SK-N-SH (cell line): Measurements from ENCODE around the gene AFF3. TPM values are rescaled to one million over a fixed set of nuclear protein-coding genes. Genes with fewer than 3 reads are reported as not detected.

Experiments used
- CTCF ChIA-PET: fragments of 300-600, 350-600 bp; formaldehyde crosslinking; extraction: SDS; loops from one replicate; lab custom pipeline; 2021; lab: Yijun Ruan, JAX
- POLR2A ChIA-PET: fragments of 350-600 bp; sonication (Branson Sonifier 250); formaldehyde crosslinking; extraction: SDS; loops from one replicate; lab custom pipeline; 2020; ENCODE audit warnings: antibody characterized with exemption, inconsistent platforms; lab: Yijun Ruan, JAX
- DNase-seq: peaks from one replicate; pipeline ENCODE4 v3.0.0; 2012
- H2AFZ ChIP-seq: fragments of 200-600 bp; sonication (generic); 2 replicates; pipeline ENCODE4 v1.8.1; 2016; ENCODE audit warnings: antibody characterized with exemption, mild to moderate bottlenecking, low read depth
- H3F3A ChIP-seq: fragments of 200-600 bp; sonication (generic); replicated peaks from 2 replicates; pipeline ENCODE3; 2016; ENCODE audit warnings: antibody characterized with exemption, mild to moderate bottlenecking; ENCODE audit not compliant: insufficient read depth
- H3K27ac ChIP-seq, 2 experiments: fragments of 200-500 bp in 1 of 2; fragments of 200-600 bp in 1 of 2; sonication (Bioruptor generic) in 1 of 2; sonication (generic), shearing (Covaris generic) in 1 of 2; 2 replicates each; pipeline versions ENCODE4 v1.5.1 to v1.6.1; 2014 to 2016; ENCODE audit warnings: low read depth in 2 of 2, inconsistent platforms in 1 of 2, low read length in 1 of 2, mild to moderate bottlenecking in 1 of 2, mixed read lengths in 1 of 2
- H3K27me3 ChIP-seq: fragments of 200-600 bp; sonication (generic), shearing (Covaris generic); 2 replicates; pipeline ENCODE4 v1.6.1; 2016; ENCODE audit warnings: mixed run types; ENCODE audit not compliant: insufficient read depth
- H3K36me3 ChIP-seq, 2 experiments: fragments of 200-500 bp in 1 of 2; fragments of 200-600 bp in 1 of 2; sonication (Bioruptor generic) in 1 of 2; sonication (generic) in 1 of 2; replicated peaks in 1 of 2; 2 replicates each; pipeline versions ENCODE3 to v1.5.1; 2014 to 2016; ENCODE audit warnings: low read length in 1 of 2, mild to moderate bottlenecking in 1 of 2; ENCODE audit not compliant: insufficient read depth in 2 of 2, control insufficient read depth in 1 of 2
- H3K4me1 ChIP-seq, 2 experiments: fragments of 200-500 bp in 1 of 2; fragments of 200-600 bp in 1 of 2; sonication (Bioruptor generic) in 1 of 2; sonication (generic), shearing (Covaris generic) in 1 of 2; 2 replicates each; pipeline versions ENCODE4 v1.5.1 to v1.6.1; 2014 to 2016; ENCODE audit warnings: low read depth in 1 of 2, low read length in 1 of 2, mixed run types in 1 of 2; ENCODE audit not compliant: insufficient read depth in 2 of 2, control insufficient read depth in 1 of 2
- H3K4me2 ChIP-seq: fragments of 200-600 bp; sonication (generic), shearing (Covaris generic); 2 replicates; pipeline ENCODE4 v1.6.1; 2017; ENCODE audit warnings: mixed run types
- H3K4me3 ChIP-seq, 2 experiments: fragments of 200-500 bp in 1 of 2; fragments of 200-600 bp in 1 of 2; sonication (Bioruptor generic) in 1 of 2; sonication (generic), shearing (Covaris generic) in 1 of 2; 2 replicates each; pipeline versions ENCODE4 v1.5.1 to v1.8.1; 2014 to 2016; ENCODE audit warnings: low read depth in 2 of 2, inconsistent platforms in 1 of 2, low read length in 1 of 2, mild to moderate bottlenecking in 1 of 2, mixed read lengths in 1 of 2, moderate library complexity in 1 of 2
- H3K79me2 ChIP-seq: fragments of 200-600 bp; sonication (generic); 2 replicates; pipeline ENCODE4 v1.8.1; 2017; ENCODE audit warnings: mild to moderate bottlenecking; ENCODE audit not compliant: insufficient read depth
- H3K9ac ChIP-seq: fragments of 200-600 bp; sonication (generic); 2 replicates; pipeline ENCODE4 v1.6.1; 2017; ENCODE audit warnings: mixed run types
- H3K9me2 ChIP-seq: fragments of 200-600 bp; sonication (generic); 2 replicates; pipeline ENCODE4 v1.6.1; 2017; ENCODE audit warnings: mixed run types
- H3K9me3 ChIP-seq: fragments of 200-600 bp; sonication (generic); 2 replicates; pipeline ENCODE4 v1.6.1; 2017; ENCODE audit warnings: mixed run types, mild to moderate bottlenecking, moderate library complexity
- H4K20me1 ChIP-seq: fragments of 200-600 bp; sonication (generic); 2 replicates; pipeline ENCODE4 v1.6.1; 2017; ENCODE audit warnings: mild to moderate bottlenecking, mixed run types; ENCODE audit not compliant: insufficient read depth
- CHD2 ChIP-seq: fragments of 150-350 bp; IDR thresholded peaks from 2 replicates; pipeline ENCODE4 v1.6.1; 2018; ENCODE audit warnings: low read length; ENCODE audit not compliant: partially characterized antibody
- ELF1 ChIP-seq: IDR thresholded peaks from 2 replicates; pipeline ENCODE4 v1.4.0; 2012
- EP300 ChIP-seq, 2 experiments: IDR thresholded peaks; 2 replicates each; pipeline versions ENCODE4 v1.4.0 to v1.6.1; 2012; ENCODE audit warnings: borderline replicate concordance in 1 of 2, low read depth in 1 of 2, low read length in 1 of 2
- FOXJ3 ChIP-seq: sonication (generic); formaldehyde crosslinking; IDR thresholded peaks from 2 replicates; pipeline ENCODE4 v1.5.1; 2020; ENCODE audit warnings: mild to moderate bottlenecking, missing genetic modification reagents
- FOXM1 ChIP-seq: IDR thresholded peaks from 2 replicates; pipeline ENCODE4 v1.4.0; 2012; ENCODE audit warnings: low read depth, mild to moderate bottlenecking
- POLR2AphosphoS5 ChIP-seq: IDR thresholded peaks from 2 replicates; pipeline ENCODE4 v1.6.1; 2012; ENCODE audit warnings: low read depth, low read length
- RCOR1 ChIP-seq: fragments of 150-350 bp; IDR thresholded peaks from 2 replicates; pipeline ENCODE4 v1.6.1; 2017; ENCODE audit warnings: antibody characterized with exemption, low read length
- SIN3A ChIP-seq: IDR thresholded peaks from 2 replicates; pipeline ENCODE4 v1.6.1; 2012; ENCODE audit warnings: low read depth, mild to moderate bottlenecking, low read length, moderate library complexity, borderline replicate concordance
- TCF12 ChIP-seq: IDR thresholded peaks from 2 replicates; pipeline ENCODE4 v1.4.0; 2012
- TEAD4 ChIP-seq: IDR thresholded peaks from 2 replicates; pipeline ENCODE4 v1.4.0; 2012; ENCODE audit warnings: mild to moderate bottlenecking, borderline replicate concordance; ENCODE audit not compliant: insufficient read depth
- YY1 ChIP-seq: IDR thresholded peaks from 2 replicates; pipeline ENCODE4 v1.4.0; 2012; ENCODE audit warnings: low read depth, mild to moderate bottlenecking
- WGBS: methylation state at CpG from one replicate; pipeline ENCODE4 v1.1.6; 2017; ENCODE audit warnings: low lambda C conversion rate; 5-methylcytosine and 5-hydroxymethylcytosine counted together
- polyA plus RNA-seq, 3 experiments: library from polyadenylated mRNA; depleted of rRNA; stranded (reverse); fragments of >200 nt; gene quantifications; 2 replicates each; pipeline ENCODE4 v1.2.3, GENCODE V29; 2012
- TF ChIP-seq, protein P1 (sequence below): IDR thresholded peaks from 2 replicates; pipeline ENCODE4 v1.4.0; 2012; ENCODE audit warnings: low read depth, borderline replicate concordance
- TF ChIP-seq, protein P2 (sequence below): IDR thresholded peaks from 2 replicates; pipeline ENCODE4 v1.4.0; 2012; ENCODE audit warnings: low read depth
- TF ChIP-seq, protein P3 (sequence below): IDR thresholded peaks from 2 replicates; pipeline ENCODE4; 2012
- TF ChIP-seq, protein P4 (sequence below): fragments of 150-350 bp; IDR thresholded peaks from 2 replicates; pipeline ENCODE4 v1.6.1; 2017; ENCODE audit warnings: antibody characterized with exemption, low read length, low read depth, borderline replicate concordance
- TF ChIP-seq, protein P5 (sequence below): IDR thresholded peaks from 2 replicates; pipeline ENCODE4 v1.4.0; 2012; ENCODE audit warnings: low read depth, borderline replicate concordance
- TF ChIP-seq, protein P6 (sequence below): fragments of 150-350 bp; IDR thresholded peaks from 2 replicates; pipeline ENCODE4 v1.6.1; 2016; ENCODE audit warnings: mild to moderate bottlenecking, low read depth, low read length

AFF3 gene
- polyA plus RNA-seq, 1 of the 3 experiments (the other 2 are of a cell fraction), result 0.36 TPM

DNA sequence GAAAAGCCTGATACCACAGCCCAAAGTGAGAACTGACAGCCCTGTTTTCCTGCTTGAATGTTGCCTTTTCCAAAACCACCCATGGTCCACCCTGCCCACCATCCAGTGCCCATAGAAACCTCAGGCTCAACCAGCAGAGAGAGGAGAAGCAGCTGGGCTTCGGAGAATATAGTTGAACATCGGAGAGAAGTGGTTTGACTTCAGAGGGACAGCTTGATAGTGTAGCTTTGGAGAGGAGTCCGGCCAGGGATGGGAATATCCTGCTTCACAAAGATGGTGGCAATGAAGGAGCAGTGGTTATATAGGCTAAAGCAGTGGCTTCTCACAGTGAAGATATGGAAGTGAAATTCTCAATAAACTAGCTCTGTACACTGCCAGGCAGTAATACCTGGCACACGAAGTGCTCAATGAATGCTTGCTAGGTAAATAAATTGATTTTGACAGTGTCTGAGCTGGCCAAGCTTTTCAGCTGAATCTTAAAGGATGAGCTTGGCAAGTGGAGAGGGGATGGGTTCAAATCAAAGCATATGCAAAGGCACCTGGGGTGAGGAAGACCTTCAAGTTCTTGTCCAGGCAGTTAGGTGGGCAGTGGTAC is 21.2 kb downstream of the AFF3 start:
- no peak for TF ChIP-seq EP300 (IDR thresholded peaks at IDR 0.05; ENCODE audit: borderline replicate concordance in 1 of 2, low read depth in 1 of 2, low read length in 1 of 2)
- TF ChIP-seq, protein P1, sequence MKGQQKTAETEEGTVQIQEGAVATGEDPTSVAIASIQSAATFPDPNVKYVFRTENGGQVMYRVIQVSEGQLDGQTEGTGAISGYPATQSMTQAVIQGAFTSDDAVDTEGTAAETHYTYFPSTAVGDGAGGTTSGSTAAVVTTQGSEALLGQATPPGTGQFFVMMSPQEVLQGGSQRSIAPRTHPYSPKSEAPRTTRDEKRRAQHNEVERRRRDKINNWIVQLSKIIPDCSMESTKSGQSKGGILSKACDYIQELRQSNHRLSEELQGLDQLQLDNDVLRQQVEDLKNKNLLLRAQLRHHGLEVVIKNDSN, result no peak
- TF ChIP-seq POLR2AphosphoS5, result no peak
- no peak for TF ChIP-seq RCOR1
- TF ChIP-seq, protein P2, sequence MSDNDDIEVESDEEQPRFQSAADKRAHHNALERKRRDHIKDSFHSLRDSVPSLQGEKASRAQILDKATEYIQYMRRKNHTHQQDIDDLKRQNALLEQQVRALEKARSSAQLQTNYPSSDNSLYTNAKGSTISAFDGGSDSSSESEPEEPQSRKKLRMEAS, result no peak
- TF ChIP-seq YY1, result no peak
- TF ChIP-seq TCF12, result no peak
- no peak for TF ChIP-seq TEAD4
- no peak for TF ChIP-seq FOXM1
- TF ChIP-seq ELF1, result no peak
- TF ChIP-seq FOXJ3 (CRISPR knock-in tag), result no peak
- TF ChIP-seq, protein P3, sequence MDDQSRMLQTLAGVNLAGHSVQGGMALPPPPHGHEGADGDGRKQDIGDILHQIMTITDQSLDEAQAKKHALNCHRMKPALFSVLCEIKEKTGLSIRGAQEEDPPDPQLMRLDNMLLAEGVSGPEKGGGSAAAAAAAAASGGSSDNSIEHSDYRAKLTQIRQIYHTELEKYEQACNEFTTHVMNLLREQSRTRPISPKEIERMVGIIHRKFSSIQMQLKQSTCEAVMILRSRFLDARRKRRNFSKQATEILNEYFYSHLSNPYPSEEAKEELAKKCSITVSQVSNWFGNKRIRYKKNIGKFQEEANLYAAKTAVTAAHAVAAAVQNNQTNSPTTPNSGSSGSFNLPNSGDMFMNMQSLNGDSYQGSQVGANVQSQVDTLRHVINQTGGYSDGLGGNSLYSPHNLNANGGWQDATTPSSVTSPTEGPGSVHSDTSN, result no peak
- TF ChIP-seq, protein P4, sequence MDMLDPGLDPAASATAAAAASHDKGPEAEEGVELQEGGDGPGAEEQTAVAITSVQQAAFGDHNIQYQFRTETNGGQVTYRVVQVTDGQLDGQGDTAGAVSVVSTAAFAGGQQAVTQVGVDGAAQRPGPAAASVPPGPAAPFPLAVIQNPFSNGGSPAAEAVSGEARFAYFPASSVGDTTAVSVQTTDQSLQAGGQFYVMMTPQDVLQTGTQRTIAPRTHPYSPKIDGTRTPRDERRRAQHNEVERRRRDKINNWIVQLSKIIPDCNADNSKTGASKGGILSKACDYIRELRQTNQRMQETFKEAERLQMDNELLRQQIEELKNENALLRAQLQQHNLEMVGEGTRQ, result no peak
- no peak for TF ChIP-seq SIN3A
- no peak for TF ChIP-seq CHD2
- TF ChIP-seq, protein P5, sequence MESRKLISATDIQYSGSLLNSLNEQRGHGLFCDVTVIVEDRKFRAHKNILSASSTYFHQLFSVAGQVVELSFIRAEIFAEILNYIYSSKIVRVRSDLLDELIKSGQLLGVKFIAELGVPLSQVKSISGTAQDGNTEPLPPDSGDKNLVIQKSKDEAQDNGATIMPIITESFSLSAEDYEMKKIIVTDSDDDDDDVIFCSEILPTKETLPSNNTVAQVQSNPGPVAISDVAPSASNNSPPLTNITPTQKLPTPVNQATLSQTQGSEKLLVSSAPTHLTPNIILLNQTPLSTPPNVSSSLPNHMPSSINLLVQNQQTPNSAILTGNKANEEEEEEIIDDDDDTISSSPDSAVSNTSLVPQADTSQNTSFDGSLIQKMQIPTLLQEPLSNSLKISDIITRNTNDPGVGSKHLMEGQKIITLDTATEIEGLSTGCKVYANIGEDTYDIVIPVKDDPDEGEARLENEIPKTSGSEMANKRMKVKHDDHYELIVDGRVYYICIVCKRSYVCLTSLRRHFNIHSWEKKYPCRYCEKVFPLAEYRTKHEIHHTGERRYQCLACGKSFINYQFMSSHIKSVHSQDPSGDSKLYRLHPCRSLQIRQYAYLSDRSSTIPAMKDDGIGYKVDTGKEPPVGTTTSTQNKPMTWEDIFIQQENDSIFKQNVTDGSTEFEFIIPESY, result no peak
- TF ChIP-seq, protein P6, sequence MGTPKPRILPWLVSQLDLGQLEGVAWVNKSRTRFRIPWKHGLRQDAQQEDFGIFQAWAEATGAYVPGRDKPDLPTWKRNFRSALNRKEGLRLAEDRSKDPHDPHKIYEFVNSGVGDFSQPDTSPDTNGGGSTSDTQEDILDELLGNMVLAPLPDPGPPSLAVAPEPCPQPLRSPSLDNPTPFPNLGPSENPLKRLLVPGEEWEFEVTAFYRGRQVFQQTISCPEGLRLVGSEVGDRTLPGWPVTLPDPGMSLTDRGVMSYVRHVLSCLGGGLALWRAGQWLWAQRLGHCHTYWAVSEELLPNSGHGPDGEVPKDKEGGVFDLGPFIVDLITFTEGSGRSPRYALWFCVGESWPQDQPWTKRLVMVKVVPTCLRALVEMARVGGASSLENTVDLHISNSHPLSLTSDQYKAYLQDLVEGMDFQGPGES, result no peak
- DNase-seq, result no peak
- Histone ChIP-seq H3K4me2 (no peak overlapping the region), H3K4me3 (no peak overlapping the region), H3K4me1 (no peaks in the 10 kb centered on the region), H3K36me3 (no peaks in the 10 kb centered on the region), H3K9me3 (no peaks in the 10 kb centered on the region), H4K20me1 (no peaks in the 10 kb centered on the region), H3K27ac (no peak overlapping the region), H3F3A (no peaks in the 10 kb centered on the region), H2AFZ (no peak overlapping the region), H3K79me2 (no peaks in the 10 kb centered on the region), H3K27me3 (no peaks in the 10 kb centered on the region), H3K9me2 (no peaks in the 10 kb centered on the region), H3K9ac (no peak overlapping the region)
- CTCF ChIA-PET, result interaction anchor here (1.7 to 2.0 kb wide), 2 partner anchors 10 to 14 kb away, joined by 4 to 5 read pairs; no protein-coding TSS in a partner anchor
- POLR2A ChIA-PET, result no interaction called here
- WGBS, result 38% methylated on average over 4 of the region's 4 CpGs
